A673 (cell line): Measurements from ENCODE around the gene TMEM144.

Source experiments
- EZH2 ChIP-seq: fragments of 200-600 bp; sonication (generic); IDR thresholded peaks from 2 replicates; pipeline ENCODE4 v1.6.1; 2017; ENCODE audit warnings: borderline replicate concordance, low read depth, mild to moderate bottlenecking, mixed read lengths, antibody characterized with exemption, low read length; ENCODE audit not compliant: poor library complexity, severe bottlenecking
- TF ChIP-seq, protein P1 (sequence below): fragments of 300-800, 200-600 bp; sonication (generic); conservative IDR thresholded peaks from 2 replicates; pipeline ENCODE4 v1.5.1; 2017; ENCODE audit warnings: low read depth, mild to moderate bottlenecking, antibody characterized with exemption, low read length, moderate library complexity, mixed read lengths

DNA sequence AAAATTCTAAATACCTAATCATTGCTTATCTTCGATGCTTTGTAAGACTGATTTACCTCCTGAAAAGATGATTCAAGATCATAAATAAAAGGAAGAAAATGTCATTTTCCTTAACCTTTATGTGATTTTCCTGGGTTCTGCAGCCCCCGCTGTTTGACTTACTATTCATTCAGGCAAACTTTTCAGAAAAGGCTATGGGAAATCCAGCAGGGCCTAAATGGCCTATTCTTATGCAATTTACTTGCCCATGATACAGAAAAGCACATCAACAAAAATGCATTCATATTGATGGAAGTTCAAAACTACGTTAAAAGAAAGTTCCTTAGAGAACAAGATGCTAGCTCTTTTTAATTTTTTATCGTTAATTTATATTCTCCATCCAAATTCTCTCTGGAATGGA, 51.2 kb downstream of the TMEM144 start:
- TF ChIP-seq, protein P1, sequence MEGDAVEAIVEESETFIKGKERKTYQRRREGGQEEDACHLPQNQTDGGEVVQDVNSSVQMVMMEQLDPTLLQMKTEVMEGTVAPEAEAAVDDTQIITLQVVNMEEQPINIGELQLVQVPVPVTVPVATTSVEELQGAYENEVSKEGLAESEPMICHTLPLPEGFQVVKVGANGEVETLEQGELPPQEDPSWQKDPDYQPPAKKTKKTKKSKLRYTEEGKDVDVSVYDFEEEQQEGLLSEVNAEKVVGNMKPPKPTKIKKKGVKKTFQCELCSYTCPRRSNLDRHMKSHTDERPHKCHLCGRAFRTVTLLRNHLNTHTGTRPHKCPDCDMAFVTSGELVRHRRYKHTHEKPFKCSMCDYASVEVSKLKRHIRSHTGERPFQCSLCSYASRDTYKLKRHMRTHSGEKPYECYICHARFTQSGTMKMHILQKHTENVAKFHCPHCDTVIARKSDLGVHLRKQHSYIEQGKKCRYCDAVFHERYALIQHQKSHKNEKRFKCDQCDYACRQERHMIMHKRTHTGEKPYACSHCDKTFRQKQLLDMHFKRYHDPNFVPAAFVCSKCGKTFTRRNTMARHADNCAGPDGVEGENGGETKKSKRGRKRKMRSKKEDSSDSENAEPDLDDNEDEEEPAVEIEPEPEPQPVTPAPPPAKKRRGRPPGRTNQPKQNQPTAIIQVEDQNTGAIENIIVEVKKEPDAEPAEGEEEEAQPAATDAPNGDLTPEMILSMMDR = no peak
- no peak for TF ChIP-seq EZH2
